SK-N-SH (cell line): ENCODE measurements around the gene CDC6. TPM values are rescaled to one million over a fixed set of nuclear protein-coding genes. Genes with fewer than 3 reads are reported as not detected.

ENCODE experiments used
- CTCF ChIA-PET: fragments of 300-600, 350-600 bp; formaldehyde crosslinking; extraction: SDS; loops from one replicate; lab custom pipeline; 2021; lab: Yijun Ruan, JAX
- POLR2A ChIA-PET: fragments of 350-600 bp; sonication (Branson Sonifier 250); formaldehyde crosslinking; extraction: SDS; loops from one replicate; lab custom pipeline; 2020; ENCODE audit warnings: antibody characterized with exemption, inconsistent platforms; lab: Yijun Ruan, JAX
- DNase-seq: peaks from one replicate; pipeline ENCODE4 v3.0.0; 2012
- H2AFZ ChIP-seq: fragments of 200-600 bp; sonication (generic); 2 replicates; pipeline ENCODE4 v1.8.1; 2016; ENCODE audit warnings: antibody characterized with exemption, mild to moderate bottlenecking, low read depth
- H3F3A ChIP-seq: fragments of 200-600 bp; sonication (generic); replicated peaks from 2 replicates; pipeline ENCODE3; 2016; ENCODE audit warnings: antibody characterized with exemption, mild to moderate bottlenecking; ENCODE audit not compliant: insufficient read depth
- H3K27ac ChIP-seq, 2 experiments: fragments of 200-500 bp in 1 of 2; fragments of 200-600 bp in 1 of 2; sonication (Bioruptor generic) in 1 of 2; sonication (generic), shearing (Covaris generic) in 1 of 2; 2 replicates each; pipeline versions ENCODE4 v1.5.1 to v1.6.1; 2014 to 2016; ENCODE audit warnings: low read depth in 2 of 2, inconsistent platforms in 1 of 2, low read length in 1 of 2, mild to moderate bottlenecking in 1 of 2, mixed read lengths in 1 of 2
- H3K27me3 ChIP-seq: fragments of 200-600 bp; sonication (generic), shearing (Covaris generic); 2 replicates; pipeline ENCODE4 v1.6.1; 2016; ENCODE audit warnings: mixed run types; ENCODE audit not compliant: insufficient read depth
- H3K36me3 ChIP-seq, 2 experiments: fragments of 200-500 bp in 1 of 2; fragments of 200-600 bp in 1 of 2; sonication (Bioruptor generic) in 1 of 2; sonication (generic) in 1 of 2; replicated peaks in 1 of 2; 2 replicates each; pipeline versions ENCODE3 to v1.5.1; 2014 to 2016; ENCODE audit warnings: low read length in 1 of 2, mild to moderate bottlenecking in 1 of 2; ENCODE audit not compliant: insufficient read depth in 2 of 2, control insufficient read depth in 1 of 2
- H3K4me1 ChIP-seq, 2 experiments: fragments of 200-500 bp in 1 of 2; fragments of 200-600 bp in 1 of 2; sonication (Bioruptor generic) in 1 of 2; sonication (generic), shearing (Covaris generic) in 1 of 2; 2 replicates each; pipeline versions ENCODE4 v1.5.1 to v1.6.1; 2014 to 2016; ENCODE audit warnings: low read depth in 1 of 2, low read length in 1 of 2, mixed run types in 1 of 2; ENCODE audit not compliant: insufficient read depth in 2 of 2, control insufficient read depth in 1 of 2
- H3K4me2 ChIP-seq: fragments of 200-600 bp; sonication (generic), shearing (Covaris generic); 2 replicates; pipeline ENCODE4 v1.6.1; 2017; ENCODE audit warnings: mixed run types
- H3K4me3 ChIP-seq, 2 experiments: fragments of 200-500 bp in 1 of 2; fragments of 200-600 bp in 1 of 2; sonication (Bioruptor generic) in 1 of 2; sonication (generic), shearing (Covaris generic) in 1 of 2; 2 replicates each; pipeline versions ENCODE4 v1.5.1 to v1.8.1; 2014 to 2016; ENCODE audit warnings: low read depth in 2 of 2, inconsistent platforms in 1 of 2, low read length in 1 of 2, mild to moderate bottlenecking in 1 of 2, mixed read lengths in 1 of 2, moderate library complexity in 1 of 2
- H3K79me2 ChIP-seq: fragments of 200-600 bp; sonication (generic); 2 replicates; pipeline ENCODE4 v1.8.1; 2017; ENCODE audit warnings: mild to moderate bottlenecking; ENCODE audit not compliant: insufficient read depth
- H3K9ac ChIP-seq: fragments of 200-600 bp; sonication (generic); 2 replicates; pipeline ENCODE4 v1.6.1; 2017; ENCODE audit warnings: mixed run types
- H3K9me2 ChIP-seq: fragments of 200-600 bp; sonication (generic); 2 replicates; pipeline ENCODE4 v1.6.1; 2017; ENCODE audit warnings: mixed run types
- H3K9me3 ChIP-seq: fragments of 200-600 bp; sonication (generic); 2 replicates; pipeline ENCODE4 v1.6.1; 2017; ENCODE audit warnings: mixed run types, mild to moderate bottlenecking, moderate library complexity
- H4K20me1 ChIP-seq: fragments of 200-600 bp; sonication (generic); 2 replicates; pipeline ENCODE4 v1.6.1; 2017; ENCODE audit warnings: mild to moderate bottlenecking, mixed run types; ENCODE audit not compliant: insufficient read depth
- CHD2 ChIP-seq: fragments of 150-350 bp; IDR thresholded peaks from 2 replicates; pipeline ENCODE4 v1.6.1; 2018; ENCODE audit warnings: low read length; ENCODE audit not compliant: partially characterized antibody
- ELF1 ChIP-seq: IDR thresholded peaks from 2 replicates; pipeline ENCODE4 v1.4.0; 2012
- EP300 ChIP-seq, 2 experiments: IDR thresholded peaks; 2 replicates each; pipeline versions ENCODE4 v1.4.0 to v1.6.1; 2012; ENCODE audit warnings: borderline replicate concordance in 1 of 2, low read depth in 1 of 2, low read length in 1 of 2
- FOSL2 ChIP-seq: IDR thresholded peaks from 2 replicates; pipeline ENCODE4 v1.4.0; 2012; ENCODE audit warnings: low read depth, mild to moderate bottlenecking, moderate library complexity, borderline replicate concordance
- FOXJ3 ChIP-seq: sonication (generic); formaldehyde crosslinking; IDR thresholded peaks from 2 replicates; pipeline ENCODE4 v1.5.1; 2020; ENCODE audit warnings: mild to moderate bottlenecking, missing genetic modification reagents
- GABPA ChIP-seq: IDR thresholded peaks from 2 replicates; pipeline ENCODE4 v1.4.0; 2012; ENCODE audit warnings: low read depth, mild to moderate bottlenecking
- GATA2 ChIP-seq: sonication (generic); formaldehyde crosslinking; IDR thresholded peaks from 2 replicates; pipeline ENCODE4 v1.5.0; 2020; ENCODE audit warnings: mild to moderate bottlenecking, missing genetic modification reagents
- JUND ChIP-seq: IDR thresholded peaks from 2 replicates; pipeline ENCODE4 v1.4.0; 2012
- MXI1 ChIP-seq: IDR thresholded peaks from 2 replicates; pipeline ENCODE4 v1.6.1; 2012; ENCODE audit warnings: mild to moderate bottlenecking, low read depth, low read length, improper control_type of control experiment
- NFIC ChIP-seq: IDR thresholded peaks from 2 replicates; pipeline ENCODE4 v1.4.0; 2012; ENCODE audit warnings: borderline replicate concordance
- RAD21 ChIP-seq: IDR thresholded peaks from 2 replicates; pipeline ENCODE4 v1.6.1; 2012; ENCODE audit warnings: mild to moderate bottlenecking, low read length
- RCOR1 ChIP-seq: fragments of 150-350 bp; IDR thresholded peaks from 2 replicates; pipeline ENCODE4 v1.6.1; 2017; ENCODE audit warnings: antibody characterized with exemption, low read length
- RXRA ChIP-seq: IDR thresholded peaks from 2 replicates; pipeline ENCODE4 v1.4.0; 2012; ENCODE audit warnings: low read depth, mild to moderate bottlenecking, borderline replicate concordance
- SIN3A ChIP-seq: IDR thresholded peaks from 2 replicates; pipeline ENCODE4 v1.6.1; 2012; ENCODE audit warnings: low read depth, mild to moderate bottlenecking, low read length, moderate library complexity, borderline replicate concordance
- TAF1 ChIP-seq: IDR thresholded peaks from 2 replicates; pipeline ENCODE4 v1.6.1; 2012; ENCODE audit warnings: low read depth, mild to moderate bottlenecking, low read length, moderate library complexity, borderline replicate concordance
- TCF12 ChIP-seq: IDR thresholded peaks from 2 replicates; pipeline ENCODE4 v1.4.0; 2012
- TEAD4 ChIP-seq: IDR thresholded peaks from 2 replicates; pipeline ENCODE4 v1.4.0; 2012; ENCODE audit warnings: mild to moderate bottlenecking, borderline replicate concordance; ENCODE audit not compliant: insufficient read depth
- WGBS: methylation state at CpG from one replicate; pipeline ENCODE4 v1.1.6; 2017; ENCODE audit warnings: low lambda C conversion rate; 5-methylcytosine and 5-hydroxymethylcytosine counted together
- polyA plus RNA-seq, 3 experiments: library from polyadenylated mRNA; depleted of rRNA; stranded (reverse); fragments of >200 nt; gene quantifications; 2 replicates each; pipeline ENCODE4 v1.2.3, GENCODE V29; 2012
- TF ChIP-seq, protein P1 (sequence below): IDR thresholded peaks from 2 replicates; pipeline ENCODE4 v1.4.0; 2012; ENCODE audit warnings: low read depth, borderline replicate concordance
- TF ChIP-seq, protein P2 (sequence below): IDR thresholded peaks from 2 replicates; pipeline ENCODE4; 2012
- TF ChIP-seq, protein P3 (sequence below): IDR thresholded peaks from 2 replicates; pipeline ENCODE4 v1.4.0; 2012; ENCODE audit warnings: low read depth
- TF ChIP-seq, protein P4 (sequence below): IDR thresholded peaks from 2 replicates; pipeline ENCODE4 v1.6.1; 2012; ENCODE audit warnings: mild to moderate bottlenecking, low read depth, low read length, moderate library complexity

Gene CDC6
- polyA plus RNA-seq, 1 of the 3 experiments (the other 2 are of a cell fraction): 12.7 TPM

DNA sequence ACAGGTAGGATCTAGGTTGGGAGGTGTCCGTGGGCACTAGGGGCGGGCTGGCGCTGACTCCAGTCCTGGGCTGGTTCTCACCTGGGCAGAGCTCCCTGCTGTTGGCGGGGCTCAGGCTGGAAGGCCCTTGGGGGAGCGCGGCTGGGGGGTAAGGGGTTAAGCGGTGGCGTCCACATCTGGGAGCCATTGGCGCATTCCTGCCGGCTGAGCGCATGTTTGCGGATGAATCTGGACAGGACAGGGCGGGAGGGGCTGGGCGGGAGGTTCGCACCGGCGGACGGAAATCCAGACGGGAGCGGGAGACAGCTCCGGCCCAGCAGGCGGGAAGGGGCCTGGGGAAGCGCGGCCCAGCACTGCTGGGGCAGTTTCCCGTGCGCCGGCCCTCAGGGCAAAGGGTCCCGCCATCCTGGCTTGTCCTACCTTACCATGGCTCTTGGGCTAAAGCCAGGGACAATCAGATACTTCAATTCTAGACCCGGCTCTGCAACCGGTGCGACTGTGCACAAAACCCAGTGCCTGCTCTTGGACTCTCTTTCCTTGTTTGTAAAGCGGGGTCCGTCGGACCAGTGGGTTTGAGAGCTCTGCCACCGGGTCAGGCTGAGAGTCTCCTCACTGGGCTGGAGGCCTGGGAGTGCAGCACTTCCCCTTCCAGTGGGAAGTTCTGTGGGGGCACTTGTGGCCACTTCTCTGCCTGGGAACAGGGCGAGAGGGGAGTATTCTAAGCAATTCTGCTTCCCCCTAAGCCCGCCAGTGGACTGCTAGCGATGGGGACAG is 29.1 kb downstream of the CDC6 start:
- peak overlapping the region; percentile 84 for H3K9ac ChIP-seq
- no peaks in the 10 kb centered on the region for H3K9me3 ChIP-seq
- WGBS: 9% methylated on average over 23 of the region's 38 CpGs

More for the DNA sequence above, 29.1 kb downstream of the CDC6 start:
- H3K4me3 ChIP-seq: peak overlapping the region; percentile 89 to 96
- peaks cover 57% of the 10 kb centered on the region for H3K79me2 ChIP-seq
- no peaks in the 10 kb centered on the region for H3K27me3 ChIP-seq
- H4K20me1 ChIP-seq: peaks cover 17% of the 10 kb centered on the region
- peaks cover 39% of the 10 kb centered on the region for H3F3A ChIP-seq
- no peak overlapping the region for H2AFZ ChIP-seq
- DNase-seq: peak; percentile 87
- no peaks in the 10 kb centered on the region for H3K9me2 ChIP-seq
- H3K4me2 ChIP-seq: peak overlapping the region; percentile 95
- ChIA-PET CTCF (interaction anchor here (0.7 to 57.6 kb wide), 8 partner anchors 11 to 252 kb away, joined by 3 to 1706 read pairs (median 4); partner anchors contain the start of genes CDC6, GJD3 and RARA), POLR2A (interaction anchor here (0.7 to 2.9 kb wide), 8 partner anchors 8 to 35 kb away, joined by 3 to 7 read pairs (median 4); partner anchors contain the start of gene RARA)
- peaks cover 61 to 91% of the 10 kb centered on the region in 2 experiments for H3K4me1 ChIP-seq
- no peaks in the 10 kb centered on the region for H3K36me3 ChIP-seq
- peak overlapping the region; percentile 94 to 95 for H3K27ac ChIP-seq
- TF ChIP-seq ELF1: no peak
- peak; percentile 61; the same call in 1 of the 2 replicates for TF ChIP-seq MXI1
- peak; percentile 82 for TF ChIP-seq TEAD4
- TF ChIP-seq, protein P1, sequence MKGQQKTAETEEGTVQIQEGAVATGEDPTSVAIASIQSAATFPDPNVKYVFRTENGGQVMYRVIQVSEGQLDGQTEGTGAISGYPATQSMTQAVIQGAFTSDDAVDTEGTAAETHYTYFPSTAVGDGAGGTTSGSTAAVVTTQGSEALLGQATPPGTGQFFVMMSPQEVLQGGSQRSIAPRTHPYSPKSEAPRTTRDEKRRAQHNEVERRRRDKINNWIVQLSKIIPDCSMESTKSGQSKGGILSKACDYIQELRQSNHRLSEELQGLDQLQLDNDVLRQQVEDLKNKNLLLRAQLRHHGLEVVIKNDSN: no peak
- peak; percentile 16; the same call in 1 of the 2 replicates for TF ChIP-seq JUND
- TF ChIP-seq, protein P2, sequence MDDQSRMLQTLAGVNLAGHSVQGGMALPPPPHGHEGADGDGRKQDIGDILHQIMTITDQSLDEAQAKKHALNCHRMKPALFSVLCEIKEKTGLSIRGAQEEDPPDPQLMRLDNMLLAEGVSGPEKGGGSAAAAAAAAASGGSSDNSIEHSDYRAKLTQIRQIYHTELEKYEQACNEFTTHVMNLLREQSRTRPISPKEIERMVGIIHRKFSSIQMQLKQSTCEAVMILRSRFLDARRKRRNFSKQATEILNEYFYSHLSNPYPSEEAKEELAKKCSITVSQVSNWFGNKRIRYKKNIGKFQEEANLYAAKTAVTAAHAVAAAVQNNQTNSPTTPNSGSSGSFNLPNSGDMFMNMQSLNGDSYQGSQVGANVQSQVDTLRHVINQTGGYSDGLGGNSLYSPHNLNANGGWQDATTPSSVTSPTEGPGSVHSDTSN: peak; percentile 74
- 0 out of 2 replicates have a peak, but pooled peaks have one; percentile 30 for TF ChIP-seq RXRA
- TF ChIP-seq, protein P3, sequence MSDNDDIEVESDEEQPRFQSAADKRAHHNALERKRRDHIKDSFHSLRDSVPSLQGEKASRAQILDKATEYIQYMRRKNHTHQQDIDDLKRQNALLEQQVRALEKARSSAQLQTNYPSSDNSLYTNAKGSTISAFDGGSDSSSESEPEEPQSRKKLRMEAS: peak; percentile 72
- TF ChIP-seq, protein P4, sequence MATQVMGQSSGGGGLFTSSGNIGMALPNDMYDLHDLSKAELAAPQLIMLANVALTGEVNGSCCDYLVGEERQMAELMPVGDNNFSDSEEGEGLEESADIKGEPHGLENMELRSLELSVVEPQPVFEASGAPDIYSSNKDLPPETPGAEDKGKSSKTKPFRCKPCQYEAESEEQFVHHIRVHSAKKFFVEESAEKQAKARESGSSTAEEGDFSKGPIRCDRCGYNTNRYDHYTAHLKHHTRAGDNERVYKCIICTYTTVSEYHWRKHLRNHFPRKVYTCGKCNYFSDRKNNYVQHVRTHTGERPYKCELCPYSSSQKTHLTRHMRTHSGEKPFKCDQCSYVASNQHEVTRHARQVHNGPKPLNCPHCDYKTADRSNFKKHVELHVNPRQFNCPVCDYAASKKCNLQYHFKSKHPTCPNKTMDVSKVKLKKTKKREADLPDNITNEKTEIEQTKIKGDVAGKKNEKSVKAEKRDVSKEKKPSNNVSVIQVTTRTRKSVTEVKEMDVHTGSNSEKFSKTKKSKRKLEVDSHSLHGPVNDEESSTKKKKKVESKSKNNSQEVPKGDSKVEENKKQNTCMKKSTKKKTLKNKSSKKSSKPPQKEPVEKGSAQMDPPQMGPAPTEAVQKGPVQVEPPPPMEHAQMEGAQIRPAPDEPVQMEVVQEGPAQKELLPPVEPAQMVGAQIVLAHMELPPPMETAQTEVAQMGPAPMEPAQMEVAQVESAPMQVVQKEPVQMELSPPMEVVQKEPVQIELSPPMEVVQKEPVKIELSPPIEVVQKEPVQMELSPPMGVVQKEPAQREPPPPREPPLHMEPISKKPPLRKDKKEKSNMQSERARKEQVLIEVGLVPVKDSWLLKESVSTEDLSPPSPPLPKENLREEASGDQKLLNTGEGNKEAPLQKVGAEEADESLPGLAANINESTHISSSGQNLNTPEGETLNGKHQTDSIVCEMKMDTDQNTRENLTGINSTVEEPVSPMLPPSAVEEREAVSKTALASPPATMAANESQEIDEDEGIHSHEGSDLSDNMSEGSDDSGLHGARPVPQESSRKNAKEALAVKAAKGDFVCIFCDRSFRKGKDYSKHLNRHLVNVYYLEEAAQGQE: no peak
- TF ChIP-seq EP300 (IDR thresholded peaks at IDR 0.05; ENCODE audit: borderline replicate concordance in 1 of 2, low read depth in 1 of 2, low read length in 1 of 2): peak in 1 of 2 experiments; percentile 78; a peak in 1 of 4 replicates
- peak; percentile 28 for TF ChIP-seq RAD21
- 0 out of 2 replicates have a peak, but pooled peaks have one; percentile 12 for TF ChIP-seq GABPA
- peak; percentile 12; the same call in 1 of the 2 replicates for TF ChIP-seq FOSL2
- TF ChIP-seq TAF1: peak; percentile 51; the same call in 1 of the 2 replicates
- no peak for TF ChIP-seq GATA2
- TF ChIP-seq FOXJ3 (CRISPR knock-in tag): no peak
- no peak for TF ChIP-seq SIN3A
- TF ChIP-seq CHD2: peak; percentile 9
- peak; percentile 61; the same call in 1 of the 2 replicates for TF ChIP-seq NFIC
- TF ChIP-seq TCF12: peak; percentile 91
- TF ChIP-seq RCOR1: peak; percentile 62; the same call in 1 of the 2 replicates
